ENCODE data around the gene RNASE9.
A peak's percentile ranks its signal among the peaks of the same experiment; 100 is the strongest.

Gene RNASE9

DNA sequence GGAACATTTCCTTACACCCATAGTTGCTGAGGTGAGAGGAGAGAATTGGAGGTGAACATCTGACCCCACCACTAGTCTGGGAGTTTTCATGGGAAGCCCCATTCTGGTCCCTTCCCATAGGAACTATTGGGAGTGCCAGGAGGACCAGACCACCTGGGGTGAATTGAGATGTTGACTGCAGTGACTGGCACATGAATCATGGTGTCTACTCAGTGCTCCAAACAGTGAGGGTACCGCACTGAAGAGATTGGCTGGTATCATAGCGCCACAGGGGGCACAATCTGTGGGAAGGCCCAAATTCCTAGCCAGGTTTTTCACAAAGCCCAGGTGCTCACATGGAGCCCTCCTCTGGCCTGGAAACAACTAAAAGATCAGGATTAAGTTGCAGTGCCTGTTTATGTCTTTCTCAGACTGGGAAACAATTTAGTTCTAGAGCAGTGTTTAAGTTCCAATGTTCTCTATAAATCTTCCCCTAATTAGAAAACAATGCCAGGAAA lies 3.7 kb upstream of the RNASE9 start:
- CTCF ChIA-PET, result interaction anchor here (1.2 kb wide), 1 partner anchor 33 kb away, joined by 3 read pairs; no protein-coding TSS in a partner anchor
- Mint-ChIP-seq H3K27me3 (no peaks in the 10 kb centered on the region), H3K9me3 (peaks cover 12% of the 10 kb centered on the region), H3K4me3 (no peak overlapping the region), H3K4me1 (peaks cover 7% of the 10 kb centered on the region), H3K27ac (no peak overlapping the region), H3K36me3 (no peaks in the 10 kb centered on the region)
- no peak for DNase-seq

- Mint-ChIP-seq H3K4me1 (peaks cover 7% of the 10 kb centered on the region), H3K27me3 (no peaks in the 10 kb centered on the region), H3K27ac (no peak overlapping the region), H3K9me3 (peaks cover 7% of the 10 kb centered on the region), H3K36me3 (no peaks in the 10 kb centered on the region), H3K4me3 (no peak overlapping the region)
- CTCF ChIA-PET, result interaction anchor here (1.2 kb wide), 1 partner anchor 33 kb away, joined by 3 read pairs; no protein-coding TSS in a partner anchor
- no peak for DNase-seq
Measured at GRCh38 chr14:20563971-20564370, 3.1 kb upstream of the RNASE9 start.

- no peaks in the 10 kb centered on the region for H3K27me3 Mint-ChIP-seq
- no peak overlapping the region for H3K4me3 Mint-ChIP-seq
- DNase-seq, result no peak
- no peak overlapping the region for H3K27ac Mint-ChIP-seq
- no peaks in the 10 kb centered on the region for H3K9me3 Mint-ChIP-seq
- no peaks in the 10 kb centered on the region for H3K36me3 Mint-ChIP-seq
- H3K4me1 Mint-ChIP-seq, result no peaks in the 10 kb centered on the region
- CTCF ChIA-PET, result no interaction called here
Measured at GRCh38 chr14:20559461-20559904, 1.4 kb downstream of the RNASE9 start.

DNA sequence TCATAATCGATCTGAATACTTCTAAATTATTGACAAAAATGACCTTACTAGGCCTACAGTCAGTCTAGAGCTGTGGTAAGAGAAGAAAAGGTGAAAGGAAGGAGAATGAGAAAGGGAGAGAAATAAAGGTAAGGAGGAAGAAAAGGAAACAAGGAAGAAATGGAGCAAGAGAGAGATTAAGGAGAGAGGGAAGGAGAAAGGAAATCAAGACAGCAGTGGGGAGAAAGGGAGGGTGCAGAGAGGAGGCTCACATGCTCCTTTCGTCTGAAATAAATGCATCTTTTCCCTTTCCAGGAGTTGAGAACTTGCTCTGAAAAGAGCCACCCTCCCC lies 3.7 kb downstream of the RNASE9 start:
- CTCF ChIA-PET, result no interaction called here
- Mint-ChIP-seq H3K36me3 (no peaks in the 10 kb centered on the region), H3K9me3 (no peaks in the 10 kb centered on the region), H3K4me1 (no peaks in the 10 kb centered on the region), H3K4me3 (no peak overlapping the region), H3K27me3 (no peaks in the 10 kb centered on the region), H3K27ac (no peak overlapping the region)
- DNase-seq, result no peak

DNA sequence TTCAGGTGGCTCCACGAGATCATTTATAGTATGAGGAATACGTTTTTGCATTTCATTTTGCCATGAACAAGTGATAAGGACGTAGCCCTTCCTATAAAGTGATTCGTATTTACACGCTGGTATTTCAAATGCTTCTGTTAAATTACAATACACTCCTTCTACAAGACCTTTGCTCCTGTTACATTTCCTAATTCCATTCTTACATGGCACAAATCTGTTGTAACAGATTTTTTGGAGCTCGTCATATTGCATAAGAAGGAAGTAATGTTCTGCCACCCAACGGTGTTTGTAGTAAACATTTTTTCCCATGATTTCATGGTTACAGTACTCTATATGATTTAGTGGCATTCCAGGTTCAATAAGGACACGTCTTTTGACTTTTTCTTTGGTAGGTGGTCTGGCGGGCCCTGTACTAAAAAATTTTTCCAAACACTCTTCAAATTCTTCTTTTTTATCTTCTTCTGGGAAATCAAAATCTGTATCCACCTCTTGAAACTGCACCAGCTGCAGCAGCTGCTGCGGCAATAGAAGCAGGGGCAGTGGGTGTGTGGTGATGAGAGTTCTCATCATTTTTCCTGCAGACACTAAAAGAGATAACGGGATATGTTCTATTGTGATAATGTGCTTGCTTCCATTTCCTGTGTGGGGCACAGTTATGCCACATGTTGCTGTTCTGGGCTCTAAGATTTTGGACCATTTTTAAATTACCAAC lies 4.2 kb downstream of the RNASE9 start:
- no peak overlapping the region for H3K27ac Mint-ChIP-seq
- no peaks in the 10 kb centered on the region for H3K4me1 Mint-ChIP-seq
- no peaks in the 10 kb centered on the region for H3K36me3 Mint-ChIP-seq
- no peak overlapping the region for H3K4me3 Mint-ChIP-seq
- no peaks in the 10 kb centered on the region for H3K9me3 Mint-ChIP-seq
- CTCF ChIA-PET, result no interaction called here
- no peak for DNase-seq
- no peaks in the 10 kb centered on the region for H3K27me3 Mint-ChIP-seq

DNA sequence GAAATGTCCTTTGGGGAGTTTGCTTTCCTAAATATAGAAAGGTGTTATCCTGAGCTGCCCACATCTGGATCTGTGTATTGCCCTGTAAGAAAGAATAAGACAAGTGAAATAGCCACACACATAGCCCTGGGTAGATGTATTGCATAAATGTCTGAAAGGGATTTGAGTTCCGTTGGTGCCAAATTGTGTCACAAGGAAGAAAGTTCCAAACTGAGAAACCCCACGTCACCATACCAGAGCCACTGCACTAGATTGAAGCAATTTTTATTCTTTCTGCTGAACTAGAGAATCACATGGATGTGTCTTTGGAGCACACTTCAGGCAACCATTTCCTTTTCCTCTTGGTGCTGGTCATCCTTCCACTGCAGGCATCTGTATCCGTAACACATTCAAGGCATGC lies 5.0 kb downstream of the RNASE9 start:
- no peaks in the 10 kb centered on the region for H3K9me3 Mint-ChIP-seq
- DNase-seq, result no peak
- H3K27ac Mint-ChIP-seq, result no peak overlapping the region
- CTCF ChIA-PET, result no interaction called here
- H3K36me3 Mint-ChIP-seq, result no peaks in the 10 kb centered on the region
- no peak overlapping the region for H3K4me3 Mint-ChIP-seq
- no peaks in the 10 kb centered on the region for H3K4me1 Mint-ChIP-seq
- H3K27me3 Mint-ChIP-seq, result no peaks in the 10 kb centered on the region

DNA sequence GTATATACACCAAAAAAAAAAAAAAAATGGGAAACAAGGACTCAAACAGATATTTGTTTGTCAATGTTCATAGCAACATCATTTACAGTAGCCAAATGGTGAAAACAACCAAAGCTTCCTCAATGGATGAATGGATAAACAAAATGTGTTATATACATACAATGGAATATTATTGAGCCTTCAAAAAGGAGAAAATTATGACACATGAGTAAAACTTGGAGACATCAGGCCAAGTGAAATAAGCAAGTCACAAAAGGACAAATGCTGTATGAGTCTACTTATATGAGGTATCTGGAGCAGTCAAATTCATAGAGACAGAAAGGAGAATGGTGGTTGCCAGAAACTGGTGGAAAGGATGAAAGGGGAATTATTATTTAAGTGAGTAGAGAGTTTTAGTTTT lies 7.8 kb downstream of the RNASE9 start:
- Mint-ChIP-seq H3K4me1 (no peaks in the 10 kb centered on the region), H3K27ac (no peak overlapping the region), H3K9me3 (no peaks in the 10 kb centered on the region), H3K27me3 (no peaks in the 10 kb centered on the region), H3K36me3 (no peaks in the 10 kb centered on the region), H3K4me3 (no peak overlapping the region)
- CTCF ChIA-PET, result interaction anchor here (0.7 kb wide), 1 partner anchor 368 kb away, joined by 3 read pairs; no protein-coding TSS in a partner anchor
- no peak for DNase-seq

DNA sequence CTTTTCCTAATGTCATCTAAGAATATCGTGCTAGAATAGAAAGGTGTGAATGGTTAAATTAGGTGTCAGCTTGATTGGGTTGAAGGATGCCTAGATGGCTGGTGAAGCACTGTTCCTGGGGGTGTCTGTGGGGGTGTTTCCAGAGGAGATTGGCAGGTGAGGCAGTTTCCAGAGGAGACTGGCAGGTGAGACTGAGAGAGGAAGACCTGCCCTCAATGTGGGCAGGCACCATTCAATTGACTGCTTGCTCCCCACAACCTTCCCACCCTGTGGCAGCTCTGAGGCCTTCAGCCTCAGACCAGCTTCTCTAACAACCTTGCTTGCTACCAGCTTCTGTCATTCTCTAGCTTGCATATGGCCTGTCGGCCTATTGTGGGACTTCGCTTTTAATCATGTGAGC lies 9.2 kb downstream of the RNASE9 start:
- CTCF ChIA-PET, result interaction anchor here (0.6 kb wide), 1 partner anchor 23 kb away, joined by 3 read pairs; no protein-coding TSS in a partner anchor
- no peak overlapping the region for H3K27ac Mint-ChIP-seq
- H3K36me3 Mint-ChIP-seq, result no peaks in the 10 kb centered on the region
- no peaks in the 10 kb centered on the region for H3K27me3 Mint-ChIP-seq
- no peak for DNase-seq
- no peaks in the 10 kb centered on the region for H3K9me3 Mint-ChIP-seq
- H3K4me3 Mint-ChIP-seq, result no peak overlapping the region
- H3K4me1 Mint-ChIP-seq, result no peaks in the 10 kb centered on the region

GRCh38 chr14:20550926-20551325 lies 9.9 kb downstream of the RNASE9 start:
- H3K27ac Mint-ChIP-seq, result no peak overlapping the region
- no peaks in the 10 kb centered on the region for H3K9me3 Mint-ChIP-seq
- no peaks in the 10 kb centered on the region for H3K4me1 Mint-ChIP-seq
- no peaks in the 10 kb centered on the region for H3K27me3 Mint-ChIP-seq
- no peak for DNase-seq
- CTCF ChIA-PET, result interaction anchor here (0.6 kb wide), 1 partner anchor 22 kb away, joined by 3 read pairs; no protein-coding TSS in a partner anchor
- no peaks in the 10 kb centered on the region for H3K36me3 Mint-ChIP-seq
- H3K4me3 Mint-ChIP-seq, result no peak overlapping the region

DNA sequence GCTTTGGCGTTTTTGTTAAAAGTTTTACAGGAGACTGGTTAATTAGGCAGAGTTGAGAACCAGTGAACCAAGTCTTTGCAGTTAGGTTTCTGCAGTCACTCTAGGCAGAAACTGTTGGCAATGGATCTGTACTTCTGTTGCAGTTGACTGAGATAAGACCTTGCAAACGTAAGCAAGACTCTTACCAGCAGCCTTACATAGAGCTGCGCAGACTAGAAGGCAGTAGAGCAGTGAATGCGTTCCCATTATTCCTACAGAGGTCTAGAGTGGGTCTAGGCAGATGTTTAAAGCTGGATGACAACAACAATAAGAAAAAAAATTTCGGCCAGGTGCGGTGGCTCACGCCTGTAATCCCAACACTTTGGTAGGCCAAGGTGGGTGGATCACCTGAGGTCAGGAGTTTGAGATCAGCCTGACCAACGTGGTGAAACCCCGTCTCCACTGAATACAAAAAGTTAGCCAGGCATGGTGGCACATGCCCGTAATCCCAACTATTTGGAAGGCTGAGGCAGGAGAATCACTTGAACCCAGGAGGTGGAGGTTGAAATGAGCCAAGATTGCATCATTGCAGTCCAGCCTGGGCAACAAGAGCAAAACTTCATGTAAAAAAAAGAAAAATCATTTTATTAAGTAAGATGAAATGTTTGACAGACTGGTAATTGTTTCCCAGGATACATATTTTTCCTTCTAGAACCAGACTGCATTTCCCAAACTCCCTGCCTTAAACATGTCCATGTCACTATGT lies 12.3 kb downstream of the RNASE9 start:
- H3K27ac Mint-ChIP-seq, result no peak overlapping the region
- H3K27me3 Mint-ChIP-seq, result peaks cover 8% of the 10 kb centered on the region
- CTCF ChIA-PET, result interaction anchor here (0.8 to 1.1 kb wide), 2 partner anchors 14 to 17 kb away, joined by 3 read pairs; no protein-coding TSS in a partner anchor
- H3K9me3 Mint-ChIP-seq, result no peaks in the 10 kb centered on the region
- no peaks in the 10 kb centered on the region for H3K36me3 Mint-ChIP-seq
- H3K4me1 Mint-ChIP-seq, result no peaks in the 10 kb centered on the region
- DNase-seq, result no peak
- H3K4me3 Mint-ChIP-seq, result no peak overlapping the region

DNA sequence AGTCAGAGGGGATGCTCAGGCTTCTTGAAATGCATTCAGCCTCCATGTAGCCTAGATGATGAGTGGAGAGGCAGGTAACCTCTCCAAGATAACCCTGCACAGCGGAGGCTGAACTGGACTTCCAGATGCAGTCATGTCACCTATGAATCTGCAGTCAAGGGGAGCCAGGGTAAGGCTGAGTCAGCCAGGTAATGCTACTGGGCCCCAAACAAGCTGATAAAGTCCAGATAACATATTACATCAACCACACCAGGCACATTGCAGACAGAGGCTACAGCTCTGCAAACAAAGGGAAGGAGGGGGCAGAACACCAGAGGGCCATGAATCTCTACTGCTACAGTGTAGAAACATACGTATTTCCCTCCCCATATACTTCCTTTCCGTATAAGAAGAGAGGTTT lies 14.0 kb downstream of the RNASE9 start:
- Mint-ChIP-seq H3K36me3 (no peaks in the 10 kb centered on the region), H3K27me3 (peaks cover 8% of the 10 kb centered on the region), H3K9me3 (no peaks in the 10 kb centered on the region), H3K4me1 (no peaks in the 10 kb centered on the region), H3K4me3 (no peak overlapping the region), H3K27ac (no peak overlapping the region)
- CTCF ChIA-PET, result interaction anchor here (0.7 kb wide), 1 partner anchor 65 kb away, joined by 3 read pairs; no protein-coding TSS in a partner anchor
- no peak for DNase-seq

GRCh38 chr14:20539906-20540305 lies 20.9 kb downstream of the RNASE9 start:
- no peaks in the 10 kb centered on the region for H3K4me1 Mint-ChIP-seq
- CTCF ChIA-PET, result interaction anchor here (0.7 kb wide), 1 partner anchor 9 kb away, joined by 3 read pairs; no protein-coding TSS in a partner anchor
- no peaks in the 10 kb centered on the region for H3K9me3 Mint-ChIP-seq
- no peak overlapping the region for H3K27ac Mint-ChIP-seq
- peaks cover 6% of the 10 kb centered on the region for H3K27me3 Mint-ChIP-seq
- no peaks in the 10 kb centered on the region for H3K36me3 Mint-ChIP-seq
- no peak for DNase-seq
- no peak overlapping the region for H3K4me3 Mint-ChIP-seq

- no peaks in the 10 kb centered on the region for H3K36me3 Mint-ChIP-seq
- peak; percentile 82 for DNase-seq
- H3K27me3 Mint-ChIP-seq, result peaks cover 43% of the 10 kb centered on the region
- no peak overlapping the region for H3K27ac Mint-ChIP-seq
- no peaks in the 10 kb centered on the region for H3K9me3 Mint-ChIP-seq
- CTCF ChIA-PET, result interaction anchor here (0.8 to 2.3 kb wide), 12 partner anchors 9 to 202 kb away, joined by 3 to 7 read pairs (median 3); no protein-coding TSS in a partner anchor
- peak overlapping the region; percentile 13 for H3K4me3 Mint-ChIP-seq
- peaks cover 10% of the 10 kb centered on the region for H3K4me1 Mint-ChIP-seq
Measured at GRCh38 chr14:20530771-20531571, 29.9 kb downstream of the RNASE9 start.

GRCh38 chr14:20529806-20530205 lies 31.0 kb downstream of the RNASE9 start:
- Mint-ChIP-seq H3K9me3 (no peaks in the 10 kb centered on the region), H3K27ac (no peak overlapping the region), H3K36me3 (no peaks in the 10 kb centered on the region), H3K4me3 (no peak overlapping the region), H3K27me3 (peaks cover 45% of the 10 kb centered on the region), H3K4me1 (peaks cover 10% of the 10 kb centered on the region)
- DNase-seq, result no peak
- CTCF ChIA-PET, result interaction anchor here (1.0 to 2.3 kb wide), 6 partner anchors 12 to 200 kb away, joined by 3 to 7 read pairs (median 4); no protein-coding TSS in a partner anchor
